ENCODE results near the gene CD28. TPM values are rescaled to one million over a fixed set of nuclear protein-coding genes. Genes with fewer than 3 reads are reported as not detected.

CD28 gene
- total and polyA plus RNA-seq, 2 donors (not counting 3 experiments of a cell fraction or from before 2014, with no cell fraction given): 0.15 TPM; not detected in 1

GRCh38 chr2:203713381-203713780 lies 6.9 kb downstream of the CD28 start:
- dilution Hi-C loops (cut with MboI; ENCODE audit: extremely low pct_ligation_motif_present, low sequenced_read_pairs): no loop called here
- Histone ChIP-seq H3K9me3 (replicated peaks; ENCODE audit: control insufficient read depth, insufficient read depth, low read length) (no peaks in the 10 kb centered on the region), H3K36me3 (ENCODE audit: control insufficient read depth in 2 of 2, extremely low read depth in 1 of 2, insufficient read depth in 2 of 2, low read length in 2 of 2) (no peaks in the 10 kb centered on the region), H3K79me2 (ENCODE audit: control insufficient read depth, insufficient read depth, low read length) (no peaks in the 10 kb centered on the region), H2AFZ (ENCODE audit: low read depth, low read length) (no peak overlapping the region), H4K20me1 (replicated peaks; ENCODE audit: control insufficient read depth, extremely low read depth, insufficient read depth, low read length) (no peaks in the 10 kb centered on the region), H3K9ac (replicated peaks; ENCODE audit: extremely low read depth, insufficient read depth, low read length) (no peak overlapping the region), H3K4me3 (replicated peaks in 1 of 3; ENCODE audit: insufficient read depth in 1 of 3, low read depth in 1 of 3, low read length in 3 of 3) (no peak overlapping the region), H3K9me1 (replicated peaks; ENCODE audit: control insufficient read depth, extremely low read depth, insufficient read depth, low read length) (no peaks in the 10 kb centered on the region), H3K4me1 (ENCODE audit: control insufficient read depth, extremely low read depth, insufficient read depth, low read length) (peaks cover 7% of the 10 kb centered on the region), H3K27me3 (ENCODE audit: control insufficient read depth in 2 of 2, insufficient read depth in 2 of 2, low read length in 2 of 2) (no peaks in the 10 kb centered on the region), H3K4me2 (ENCODE audit: insufficient read depth, low read length) (no peak overlapping the region), H3K27ac (ENCODE audit: insufficient read depth, low read depth, low read length) (no peak overlapping the region)
- no peak for FAIRE-seq
- no peak for DNase-seq (ENCODE audit: low read depth, low spot score)
- CTCF ChIA-PET: no interaction called here
- no TSS peak for BruUV-seq (replicated peaks)
- intact Hi-C loops (cut with micrococcal nuclease): no loop called here
- no peak for TF ChIP-seq FOS (IDR thresholded peaks at IDR 0.05; ENCODE audit: borderline replicate concordance, insufficient read depth, low read length)
- TF ChIP-seq MYC (IDR thresholded peaks at IDR 0.05; ENCODE audit: low read depth, low read length): no peak
- no peak for TF ChIP-seq POLR2AphosphoS5 (IDR thresholded peaks at IDR 0.05; ENCODE audit: insufficient read depth, low read depth, low read length)
- no peak for TF ChIP-seq GATA2 (IDR thresholded peaks at IDR 0.05; ENCODE audit: insufficient read depth, insufficient read length, low read depth, low read length)
- no peak for TF ChIP-seq CTCF (IDR thresholded peaks at IDR 0.05; ENCODE audit: extremely low read depth in 1 of 2, insufficient read depth in 1 of 2, low read depth in 1 of 2, low read length in 2 of 2)
- no peak for TF ChIP-seq JUN (IDR thresholded peaks at IDR 0.05; ENCODE audit: borderline replicate concordance, insufficient read depth, insufficient read length, low read depth)
- TF ChIP-seq EZH2 (IDR thresholded peaks at IDR 0.05; ENCODE audit: borderline replicate concordance, low read depth, low read length, severe bottlenecking): no peak
- TF ChIP-seq MAX (IDR thresholded peaks at IDR 0.05; ENCODE audit: insufficient read depth, insufficient read length): no peak
- no peak for TF ChIP-seq POLR2A (IDR thresholded peaks at IDR 0.05; ENCODE audit: low read depth, low read length)
- POLR2A ChIA-PET: no interaction called here
